Keratinocyte (primary cell): ENCODE data around the gene PIP4P1. TPM values are rescaled to one million over a fixed set of nuclear protein-coding genes. Genes with fewer than 3 reads are reported as not detected.

Source experiments
- DNase-seq: peaks from one replicate; pipeline ENCODE4 v3.0.0-alpha.2; 2011; ENCODE audit warnings: low read depth, missing footprints, low spot score
- FAIRE-seq: peaks from 2 replicates; lab custom pipeline; 2011; peaks lifted over from hg19 to GRCh38; lab: Jason Lieb, UNC
- H2AFZ ChIP-seq: 2 replicates; pipeline ENCODE4 v1.6.0; 2012; ENCODE audit warnings: low read length, control low read depth, inconsistent platforms; ENCODE audit not compliant: control insufficient read depth
- H3K27ac ChIP-seq: 2 replicates; pipeline ENCODE4 v1.5.1; 2011; ENCODE audit warnings: low read length; ENCODE audit not compliant: control insufficient read depth, insufficient read depth
- H3K27me3 ChIP-seq: 3 replicates; pipeline ENCODE4 v1.6.0; 2011; ENCODE audit warnings: low read length; ENCODE audit not compliant: control insufficient read depth, insufficient read depth; ENCODE audit errors: extremely low read depth
- H3K36me3 ChIP-seq, 2 experiments: 2 replicates in 1 of 2; 3 replicates in 1 of 2; pipeline ENCODE4 v1.5.1; 2011; ENCODE audit warnings: low read length in 2 of 2, mild to moderate bottlenecking in 1 of 2; ENCODE audit not compliant: control insufficient read depth in 2 of 2, insufficient read depth in 2 of 2; ENCODE audit errors: extremely low read depth in 1 of 2
- H3K4me1 ChIP-seq: 3 replicates; pipeline ENCODE4 v1.5.1; 2011; ENCODE audit warnings: low read length; ENCODE audit not compliant: control insufficient read depth, insufficient read depth; ENCODE audit errors: extremely low read depth
- H3K4me2 ChIP-seq: 3 replicates; pipeline ENCODE4 v1.6.0; 2011; ENCODE audit warnings: low read depth, low read length; ENCODE audit not compliant: control insufficient read depth, insufficient read depth; ENCODE audit errors: extremely low read depth
- H3K4me3 ChIP-seq, 3 experiments: fragments of 200-600 bp in 1 of 3; sonication (generic) in 1 of 3; 2 replicates in 2 of 3; 3 replicates in 1 of 3; pipeline ENCODE4 v1.5.1; 2011 to 2016; ENCODE audit warnings: low read length in 3 of 3, mild to moderate bottlenecking in 3 of 3, control low read depth in 2 of 3, inconsistent platforms in 1 of 3, low read depth in 1 of 3, mixed read lengths in 1 of 3, mixed run types in 1 of 3, moderate library complexity in 1 of 3; ENCODE audit not compliant: control insufficient read depth in 2 of 3, insufficient read depth in 2 of 3; ENCODE audit errors: extremely low read depth in 1 of 3
- H3K79me2 ChIP-seq: 2 replicates; pipeline ENCODE4 v1.6.0; 2012; ENCODE audit warnings: low read length; ENCODE audit not compliant: control insufficient read depth, insufficient read depth
- H3K9ac ChIP-seq: 3 replicates; pipeline ENCODE4 v1.6.0; 2011; ENCODE audit warnings: low read length; ENCODE audit not compliant: control insufficient read depth, insufficient read depth; ENCODE audit errors: extremely low read depth
- H3K9me1 ChIP-seq: 3 replicates; pipeline ENCODE4 v1.6.0; 2011; ENCODE audit warnings: low read length; ENCODE audit not compliant: control insufficient read depth, insufficient read depth; ENCODE audit errors: extremely low read depth
- H3K9me3 ChIP-seq: 2 replicates; pipeline ENCODE4 v1.5.1; 2012; ENCODE audit warnings: low read depth, low read length; ENCODE audit not compliant: control insufficient read depth
- H4K20me1 ChIP-seq: 3 replicates; pipeline ENCODE4 v1.6.0; 2011; ENCODE audit warnings: low read length; ENCODE audit not compliant: control insufficient read depth, insufficient read depth; ENCODE audit errors: extremely low read depth
- EZH2 ChIP-seq: IDR thresholded peaks from one replicate; pipeline ENCODE4 v1.6.1; 2012; ENCODE audit warnings: inconsistent platforms, mild to moderate bottlenecking, low read length, moderate library complexity
- dilution Hi-C: fragments of 300-500 bp; cut with MboI; formaldehyde crosslinking; loops from one replicate; pipeline ENCODE4 v1.7.0; 2020; ENCODE audit warnings: low sequenced_read_pairs; ENCODE audit not compliant: extremely low pct_ligation_motif_present
- polyA plus RNA-seq, 5 experiments: library from polyadenylated mRNA; depleted of rRNA in 3 of 5; stranded (reverse) in 3 of 5; stranded (forward) in 1 of 5; unstranded in 1 of 5; fragments of >200 nt; gene quantifications; 1 replicate in 1 of 5; 2 replicates in 3 of 5; 3 replicates in 1 of 5; pipeline versions ENCODE4 v1.2.1 to v1.2.3, GENCODE V29; 2011 to 2012; ENCODE audit warnings: missing spikeins in 2 of 5, low read depth in 1 of 5, low replicate concordance in 1 of 5
- TF ChIP-seq, protein P1 (sequence below), 3 experiments: IDR thresholded peaks in 1 of 3; conservative IDR thresholded peaks in 1 of 3; optimal IDR thresholded peaks in 1 of 3; 2 replicates in 2 of 3; 3 replicates in 1 of 3; pipeline versions ENCODE3 to v1.5.1; 2011; ENCODE audit warnings: low read length in 3 of 3, mild to moderate bottlenecking in 3 of 3, moderate library complexity in 2 of 3, control low read depth in 1 of 3, inconsistent platforms in 1 of 3; ENCODE audit not compliant: insufficient read depth in 2 of 3; ENCODE audit errors: extremely low read depth in 1 of 3

PIP4P1 gene
- polyA plus RNA-seq, 1 donor (not counting 4 experiments of a cell fraction or from before 2014, with no cell fraction given): 35.6 TPM

DNA sequence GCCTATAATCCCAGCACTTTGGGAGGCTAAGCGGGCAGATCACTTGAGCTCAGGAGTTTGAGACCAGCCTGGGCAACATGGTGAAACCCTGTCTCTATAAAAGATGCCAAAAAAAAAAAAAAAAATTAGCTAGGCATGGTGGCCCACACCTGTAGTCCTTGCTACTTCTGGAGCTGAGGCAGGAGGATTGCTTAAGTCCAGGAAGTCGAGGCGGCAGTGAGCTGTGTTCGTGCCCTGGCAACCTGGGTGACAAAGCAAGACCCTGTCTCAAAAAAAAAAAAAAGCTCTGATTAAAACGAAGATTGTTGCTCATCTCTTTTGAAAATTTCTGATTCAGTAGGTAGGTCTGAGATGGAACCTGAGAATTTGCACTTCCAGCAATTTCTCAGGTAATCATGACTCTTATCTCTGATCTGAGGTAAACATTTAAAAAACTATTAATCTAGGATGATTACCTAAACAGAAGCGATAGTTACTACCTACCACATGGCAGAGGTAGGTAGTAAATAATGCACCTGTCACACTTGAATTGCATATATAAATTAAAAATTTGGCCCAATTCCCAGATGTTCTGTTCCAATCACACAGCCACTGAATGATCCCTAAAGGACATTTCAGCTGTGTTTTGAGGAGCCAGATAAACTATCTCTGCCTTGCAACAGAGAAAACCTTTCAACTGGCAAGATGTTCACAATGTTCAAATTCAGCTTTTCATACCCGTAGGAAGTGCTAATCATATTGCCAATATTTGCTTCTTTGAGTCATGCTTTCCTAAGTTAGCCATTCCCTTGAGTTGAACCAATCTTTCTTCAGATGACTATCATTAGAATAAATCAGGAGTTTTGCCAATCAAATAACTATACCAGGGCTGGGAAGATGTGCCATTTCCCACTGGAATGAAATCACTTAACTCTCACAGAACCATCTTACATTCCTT lies 43.7 kb downstream of the PIP4P1 start:
- Histone ChIP-seq H3K4me3 (no peak overlapping the region), H3K9ac (no peak overlapping the region), H3K27me3 (no peaks in the 10 kb centered on the region), H3K9me1 (no peaks in the 10 kb centered on the region), H3K36me3 (no peaks in the 10 kb centered on the region), H3K79me2 (no peaks in the 10 kb centered on the region), H3K4me1 (no peaks in the 10 kb centered on the region), H2AFZ (no peak overlapping the region), H4K20me1 (no peaks in the 10 kb centered on the region), H3K27ac (no peak overlapping the region), H3K4me2 (no peak overlapping the region), H3K9me3 (no peaks in the 10 kb centered on the region)
- FAIRE-seq (no peak), DNase-seq (no peak)
- TF ChIP-seq EZH2: no peak
- TF ChIP-seq, protein P1, sequence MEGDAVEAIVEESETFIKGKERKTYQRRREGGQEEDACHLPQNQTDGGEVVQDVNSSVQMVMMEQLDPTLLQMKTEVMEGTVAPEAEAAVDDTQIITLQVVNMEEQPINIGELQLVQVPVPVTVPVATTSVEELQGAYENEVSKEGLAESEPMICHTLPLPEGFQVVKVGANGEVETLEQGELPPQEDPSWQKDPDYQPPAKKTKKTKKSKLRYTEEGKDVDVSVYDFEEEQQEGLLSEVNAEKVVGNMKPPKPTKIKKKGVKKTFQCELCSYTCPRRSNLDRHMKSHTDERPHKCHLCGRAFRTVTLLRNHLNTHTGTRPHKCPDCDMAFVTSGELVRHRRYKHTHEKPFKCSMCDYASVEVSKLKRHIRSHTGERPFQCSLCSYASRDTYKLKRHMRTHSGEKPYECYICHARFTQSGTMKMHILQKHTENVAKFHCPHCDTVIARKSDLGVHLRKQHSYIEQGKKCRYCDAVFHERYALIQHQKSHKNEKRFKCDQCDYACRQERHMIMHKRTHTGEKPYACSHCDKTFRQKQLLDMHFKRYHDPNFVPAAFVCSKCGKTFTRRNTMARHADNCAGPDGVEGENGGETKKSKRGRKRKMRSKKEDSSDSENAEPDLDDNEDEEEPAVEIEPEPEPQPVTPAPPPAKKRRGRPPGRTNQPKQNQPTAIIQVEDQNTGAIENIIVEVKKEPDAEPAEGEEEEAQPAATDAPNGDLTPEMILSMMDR (optimal IDR thresholded peaks at IDR 0.05 in 1 of 3, IDR thresholded peaks at IDR 0.05 in 1 of 3, conservative IDR thresholded peaks at IDR 0.05 in 1 of 3; ENCODE audit: extremely low read depth in 1 of 3, insufficient read depth in 2 of 3, low read length in 3 of 3): no peak
- dilution Hi-C loops: no loop called here

DNA sequence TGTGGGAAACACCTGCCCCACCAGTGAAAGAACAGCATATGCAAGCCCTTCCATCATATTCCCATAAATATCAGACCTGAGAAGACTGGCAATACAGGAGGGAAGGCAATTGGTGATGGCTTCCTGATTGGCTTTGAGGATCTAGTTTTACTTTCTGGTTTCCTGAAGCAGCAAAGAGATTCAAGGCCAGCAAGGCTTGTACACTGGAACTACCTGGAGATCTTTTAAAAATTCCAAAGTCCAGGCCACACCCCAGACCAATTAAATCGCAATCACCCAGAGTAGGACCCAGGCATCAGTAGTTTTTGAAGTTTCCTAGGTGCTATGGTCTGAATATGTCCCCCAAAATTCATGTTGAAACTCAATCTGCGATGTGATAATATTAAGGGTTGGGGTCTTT lies 45.0 kb downstream of the PIP4P1 start:
- H3K79me2 ChIP-seq: peaks cover 12% of the 10 kb centered on the region
- TF ChIP-seq, protein P1 (optimal IDR thresholded peaks at IDR 0.05 in 1 of 3, IDR thresholded peaks at IDR 0.05 in 1 of 3, conservative IDR thresholded peaks at IDR 0.05 in 1 of 3; ENCODE audit: extremely low read depth in 1 of 3, insufficient read depth in 2 of 3, low read length in 3 of 3): no peak
- TF ChIP-seq EZH2: no peak
- peak overlapping the region; percentile 65 for H2AFZ ChIP-seq
- no peak overlapping the region for H3K27ac ChIP-seq
- H3K4me3 ChIP-seq: no peak overlapping the region
- H3K27me3 ChIP-seq: no peaks in the 10 kb centered on the region
- no peak overlapping the region for H3K9ac ChIP-seq
- dilution Hi-C loops: no loop called here
- H4K20me1 ChIP-seq: no peaks in the 10 kb centered on the region
- FAIRE-seq (no peak), DNase-seq (no peak)
- peaks cover 6% of the 10 kb centered on the region for H3K4me1 ChIP-seq
- H3K9me1 ChIP-seq: no peaks in the 10 kb centered on the region
- no peaks in the 10 kb centered on the region for H3K9me3 ChIP-seq
- no peaks in the 10 kb centered on the region for H3K36me3 ChIP-seq
- no peak overlapping the region for H3K4me2 ChIP-seq
